OCI-LY1 (cell line): ENCODE data around the gene ACTL10.
A peak's percentile ranks its signal among the peaks of the same experiment; 100 is the strongest.

Experiments
- H2AFZ ChIP-seq: fragments of 200-600 bp; sonication (generic), shearing (Covaris generic); 2 replicates; pipeline ENCODE4 v1.6.0; 2014; ENCODE audit warnings: antibody characterized with exemption, mild to moderate bottlenecking, low read length
- H3F3A ChIP-seq: fragments of 200-600 bp; sonication (generic), shearing (Covaris generic); 2 replicates; pipeline ENCODE4 v1.6.0; 2014; ENCODE audit warnings: mild to moderate bottlenecking, antibody characterized with exemption, low read length, moderate library complexity; ENCODE audit not compliant: insufficient read depth
- H3K27ac ChIP-seq: fragments of 200-600 bp; sonication (generic); 2 replicates; pipeline ENCODE4 v1.5.1; 2014; ENCODE audit warnings: low read length, mixed run types, mild to moderate bottlenecking, low read depth; ENCODE audit not compliant: poor library complexity, severe bottlenecking
- H3K27me3 ChIP-seq: fragments of 200-600 bp; sonication (generic); 2 replicates; pipeline ENCODE4 v1.6.0; 2014; ENCODE audit warnings: antibody characterized with exemption, mild to moderate bottlenecking, low read length, moderate library complexity; ENCODE audit not compliant: insufficient read depth
- H3K36me3 ChIP-seq: fragments of 200-600 bp; sonication (generic); 2 replicates; pipeline ENCODE4 v1.6.1; 2014; ENCODE audit warnings: mild to moderate bottlenecking, antibody characterized with exemption, low read length, moderate library complexity, mixed read lengths; ENCODE audit not compliant: insufficient read depth
- H3K4me1 ChIP-seq: fragments of 200-600 bp; sonication (generic); 2 replicates; pipeline ENCODE4 v1.5.1; 2014; ENCODE audit warnings: mild to moderate bottlenecking, low read length, moderate library complexity; ENCODE audit not compliant: insufficient read depth, severe bottlenecking
- H3K4me2 ChIP-seq: fragments of 200-600 bp; sonication (generic), shearing (Covaris generic); 2 replicates; pipeline ENCODE4 v1.6.1; 2014; ENCODE audit warnings: low read length
- H3K4me3 ChIP-seq: fragments of 200-600 bp; sonication (generic); 2 replicates; pipeline ENCODE4 v1.5.1; 2014; ENCODE audit warnings: low read length, low read depth, mild to moderate bottlenecking, mixed read lengths; ENCODE audit not compliant: poor library complexity, severe bottlenecking
- H3K79me2 ChIP-seq: fragments of 200-600 bp; shearing (Covaris generic); 2 replicates; pipeline ENCODE4 v1.6.1; 2016; ENCODE audit warnings: mixed run types, low read length, mixed read lengths; ENCODE audit not compliant: insufficient read depth
- H3K9ac ChIP-seq: fragments of 200-600 bp; sonication (generic), shearing (Covaris generic); 2 replicates; pipeline ENCODE4 v1.6.1; 2014; ENCODE audit warnings: mild to moderate bottlenecking, low read length, mixed read lengths
- H3K9me2 ChIP-seq: fragments of 200-600 bp; sonication (generic), shearing (Covaris generic); 2 replicates; pipeline ENCODE4 v1.6.1; 2014; ENCODE audit warnings: low read depth, mild to moderate bottlenecking, low read length, mixed read lengths
- H3K9me3 ChIP-seq: fragments of 200-600 bp; shearing (Covaris generic); 2 replicates; pipeline ENCODE4 v1.6.1; 2014; ENCODE audit warnings: low read length, mixed read lengths
- H4K20me1 ChIP-seq: fragments of 200-600 bp; sonication (generic), shearing (Covaris generic); 2 replicates; pipeline ENCODE4 v1.6.0; 2016; ENCODE audit warnings: mild to moderate bottlenecking, low read length; ENCODE audit not compliant: insufficient read depth
- CTCF ChIP-seq: fragments of 200-600 bp; sonication (generic), shearing (Covaris generic); IDR thresholded peaks from 2 replicates; pipeline ENCODE4 v1.5.1; 2017; ENCODE audit warnings: mild to moderate bottlenecking, antibody characterized with exemption, low read length, moderate library complexity, mixed read lengths
- EZH2 ChIP-seq: fragments of 200-600 bp; sonication (generic), shearing (Covaris generic); IDR thresholded peaks from 2 replicates; pipeline ENCODE4 v1.8.0; 2017; ENCODE audit warnings: borderline replicate concordance, mixed run types, mild to moderate bottlenecking, antibody characterized with exemption, low read length, moderate library complexity, mixed read lengths

Gene ACTL10

GRCh38 chr20:33658510-33658909 lies 8.2 kb upstream of the ACTL10 start:
- Histone ChIP-seq H3K9ac (no peak overlapping the region), H3K9me3 (no peaks in the 10 kb centered on the region), H3K27ac (no peak overlapping the region), H3K4me3 (no peak overlapping the region), H4K20me1 (no peaks in the 10 kb centered on the region), H2AFZ (no peak overlapping the region), H3K36me3 (peaks cover 66% of the 10 kb centered on the region), H3K9me2 (no peaks in the 10 kb centered on the region), H3K79me2 (no peaks in the 10 kb centered on the region), H3F3A (no peaks in the 10 kb centered on the region), H3K4me2 (no peak overlapping the region), H3K4me1 (peaks cover 33% of the 10 kb centered on the region), H3K27me3 (no peaks in the 10 kb centered on the region)
- TF ChIP-seq CTCF (no peak), EZH2 (no peak)

DNA sequence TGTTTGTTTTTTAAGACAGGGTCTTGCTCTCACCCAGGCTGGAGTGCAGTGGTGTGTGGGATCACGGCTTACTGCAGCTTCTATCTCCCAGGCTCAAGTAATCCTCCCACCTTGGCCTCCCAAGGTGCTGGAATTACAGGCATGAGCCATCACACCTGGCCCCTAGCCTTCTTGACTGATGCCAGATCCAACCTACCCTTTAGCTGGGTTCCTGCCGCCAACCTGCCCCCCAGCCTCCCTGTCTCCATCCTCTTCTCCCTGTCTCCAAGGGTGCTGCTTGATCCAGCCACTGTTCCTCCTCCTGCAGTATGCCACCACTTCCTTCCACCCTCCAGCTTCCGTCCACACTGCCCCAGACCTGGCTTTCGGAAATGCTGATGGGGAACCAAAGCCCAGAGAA lies 7.8 kb upstream of the ACTL10 start:
- H3K9me3 ChIP-seq, result no peaks in the 10 kb centered on the region
- no peak overlapping the region for H2AFZ ChIP-seq
- no peaks in the 10 kb centered on the region for H3K27me3 ChIP-seq
- TF ChIP-seq CTCF, result no peak
- TF ChIP-seq EZH2, result no peak
- H3K36me3 ChIP-seq, result peaks cover 66% of the 10 kb centered on the region
- H3K27ac ChIP-seq, result no peak overlapping the region
- no peaks in the 10 kb centered on the region for H3K79me2 ChIP-seq
- no peak overlapping the region for H3K4me2 ChIP-seq
- H3K9me2 ChIP-seq, result no peaks in the 10 kb centered on the region
- H4K20me1 ChIP-seq, result no peaks in the 10 kb centered on the region
- H3K4me1 ChIP-seq, result peaks cover 31% of the 10 kb centered on the region
- H3F3A ChIP-seq, result no peaks in the 10 kb centered on the region
- H3K9ac ChIP-seq, result no peak overlapping the region
- H3K4me3 ChIP-seq, result no peak overlapping the region

GRCh38 chr20:33659341-33660034 lies 7.3 kb upstream of the ACTL10 start:
- H2AFZ ChIP-seq, result no peak overlapping the region
- H3F3A ChIP-seq, result no peaks in the 10 kb centered on the region
- no peaks in the 10 kb centered on the region for H3K9me3 ChIP-seq
- no peak for TF ChIP-seq CTCF
- no peak for TF ChIP-seq EZH2
- no peak overlapping the region for H3K4me2 ChIP-seq
- H3K27me3 ChIP-seq, result no peaks in the 10 kb centered on the region
- H3K4me1 ChIP-seq, result peaks cover 31% of the 10 kb centered on the region
- peak overlapping the region; percentile 39 for H3K27ac ChIP-seq
- H3K9me2 ChIP-seq, result no peaks in the 10 kb centered on the region
- H4K20me1 ChIP-seq, result no peaks in the 10 kb centered on the region
- H3K4me3 ChIP-seq, result no peak overlapping the region
- H3K9ac ChIP-seq, result no peak overlapping the region
- peaks cover 66% of the 10 kb centered on the region for H3K36me3 ChIP-seq
- no peaks in the 10 kb centered on the region for H3K79me2 ChIP-seq
